Gastrocnemius medialis (tissue), 4 donors: ENCODE data around the gene SURF2.

Experiments
- POLR2A ChIP-seq, 2 donors: fragments of 450-650 bp; IDR thresholded peaks; one replicate each; pipeline ENCODE4 v1.6.1; 2017; ENCODE audit warnings: antibody characterized with exemption in 2 of 2, mild to moderate bottlenecking in 2 of 2, moderate library complexity in 2 of 2
- TF ChIP-seq, protein P1 (sequence below), 5 experiments: fragments of 450-650 bp in 3 of 5; fragments of 200-600 bp in 2 of 5; sonication (generic) in 2 of 5; IDR thresholded peaks in 4 of 5; conservative IDR thresholded peaks in 1 of 5; 1 replicate in 4 of 5; 2 replicates in 1 of 5; pipeline ENCODE4 v1.5.1; 2016 to 2019; ENCODE audit warnings: antibody characterized with exemption in 5 of 5, mild to moderate bottlenecking in 3 of 5, moderate library complexity in 3 of 5

DNA sequence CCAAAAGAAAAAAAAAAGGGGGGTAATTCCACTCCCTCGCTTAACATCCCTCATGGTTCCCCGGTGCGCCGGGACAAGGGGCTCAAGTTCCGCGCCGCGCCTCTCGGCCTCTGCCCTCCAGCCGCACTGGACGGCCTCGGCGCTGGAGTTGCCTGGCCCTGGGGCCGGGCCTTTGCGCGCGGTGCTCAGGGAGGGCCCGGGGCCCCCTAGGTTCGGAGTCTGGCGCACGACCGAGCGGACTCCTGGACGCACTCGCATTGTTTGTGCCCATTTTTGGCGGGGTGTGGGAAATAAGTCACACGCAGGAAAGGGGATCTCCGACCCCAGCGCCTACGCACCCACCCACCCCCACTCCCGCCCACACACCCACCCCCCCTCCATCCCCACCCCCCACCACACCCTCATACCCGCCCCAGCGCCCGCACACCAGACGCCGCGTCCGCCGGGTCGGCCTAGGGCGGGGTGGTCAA lies 8.8 kb upstream of the SURF2 start:
- no peak for TF ChIP-seq POLR2A (IDR thresholded peaks at IDR 0.05)
- TF ChIP-seq, protein P1, sequence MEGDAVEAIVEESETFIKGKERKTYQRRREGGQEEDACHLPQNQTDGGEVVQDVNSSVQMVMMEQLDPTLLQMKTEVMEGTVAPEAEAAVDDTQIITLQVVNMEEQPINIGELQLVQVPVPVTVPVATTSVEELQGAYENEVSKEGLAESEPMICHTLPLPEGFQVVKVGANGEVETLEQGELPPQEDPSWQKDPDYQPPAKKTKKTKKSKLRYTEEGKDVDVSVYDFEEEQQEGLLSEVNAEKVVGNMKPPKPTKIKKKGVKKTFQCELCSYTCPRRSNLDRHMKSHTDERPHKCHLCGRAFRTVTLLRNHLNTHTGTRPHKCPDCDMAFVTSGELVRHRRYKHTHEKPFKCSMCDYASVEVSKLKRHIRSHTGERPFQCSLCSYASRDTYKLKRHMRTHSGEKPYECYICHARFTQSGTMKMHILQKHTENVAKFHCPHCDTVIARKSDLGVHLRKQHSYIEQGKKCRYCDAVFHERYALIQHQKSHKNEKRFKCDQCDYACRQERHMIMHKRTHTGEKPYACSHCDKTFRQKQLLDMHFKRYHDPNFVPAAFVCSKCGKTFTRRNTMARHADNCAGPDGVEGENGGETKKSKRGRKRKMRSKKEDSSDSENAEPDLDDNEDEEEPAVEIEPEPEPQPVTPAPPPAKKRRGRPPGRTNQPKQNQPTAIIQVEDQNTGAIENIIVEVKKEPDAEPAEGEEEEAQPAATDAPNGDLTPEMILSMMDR (IDR thresholded peaks at IDR 0.05 in 4 of 5, conservative IDR thresholded peaks at IDR 0.05 in 1 of 5): no peak
